K562 (cell line): ENCODE measurements around the gene NLRP9. TPM values are rescaled to one million over a fixed set of nuclear protein-coding genes. Genes with fewer than 3 reads are reported as not detected.

ENCODE experiments used
- ATAC-seq: fragments of 200-7000 bp; cut with Tn5 transposase; 3 replicates; pipeline ENCODE4 v1.9.1; 2020; ENCODE audit warnings: moderate library complexity
- BruUV-seq: library from RNA; stranded (reverse); fragments of 400-500 nt; replicated peaks from 2 replicates; lab custom pipeline; 2021; lab: Mats Ljungman, UMichigan
- CTCF ChIA-PET: fragments of 300-600 bp; formaldehyde crosslinking; extraction: SDS; loops from one replicate; lab custom pipeline; 2021; ENCODE audit warnings: low intra/inter-chr PET ratio; lab: Yijun Ruan, JAX
- POLR2A ChIA-PET: fragments of 300-600, 350-650 bp; sonication (Branson Sonifier 250); formaldehyde crosslinking; extraction: SDS; loops from one replicate; lab custom pipeline; 2021; ENCODE audit warnings: antibody characterized with exemption, inconsistent platforms; lab: Yijun Ruan, JAX
- DNase-seq, 4 experiments: peaks; one replicate each; pipeline versions ENCODE4 v3.0.0 to v3.0.0-alpha.2; 2011 to 2018; ENCODE audit warnings: low spot score in 3 of 4, mixed read lengths in 3 of 4; ENCODE audit errors: extremely low read depth in 1 of 4
- FAIRE-seq: peaks from 2 replicates; lab custom pipeline; 2011; peaks lifted over from hg19 to GRCh38; lab: Jason Lieb, UNC
- H2AFZ ChIP-seq: 2 replicates; pipeline ENCODE4 v1.6.0; 2011; ENCODE audit warnings: low read depth, low read length, control low read depth, inconsistent platforms
- H3K27ac ChIP-seq: fragments of 200-600 bp; 3 replicates; pipeline ENCODE4 v1.8.0; 2011; ENCODE audit warnings: low read depth, mild to moderate bottlenecking, control low read depth, inconsistent platforms, low read length, moderate library complexity, mixed read lengths; ENCODE audit errors: extremely low read depth
- H3K27me3 ChIP-seq, 2 experiments: fragments of 300-600 bp in 1 of 2; 2 replicates in 1 of 2; 3 replicates in 1 of 2; pipeline versions ENCODE4 v1.6.0 to v1.8.0; 2011; ENCODE audit warnings: inconsistent platforms in 2 of 2, low read length in 2 of 2, mild to moderate bottlenecking in 1 of 2, mixed read lengths in 1 of 2, moderate library complexity in 1 of 2; ENCODE audit not compliant: control insufficient read depth in 2 of 2, insufficient read depth in 2 of 2
- H3K36me3 ChIP-seq: fragments of 300-600 bp; 3 replicates; pipeline ENCODE4 v1.8.0; 2011; ENCODE audit warnings: mild to moderate bottlenecking, low read length, inconsistent platforms; ENCODE audit not compliant: control insufficient read depth, insufficient read depth
- H3K4me1 ChIP-seq, 2 experiments: fragments of 200-600 bp in 1 of 2; replicated peaks in 1 of 2; 2 replicates in 1 of 2; 3 replicates in 1 of 2; pipeline versions ENCODE4 v1.5.1 to v1.8.0; 2011; ENCODE audit warnings: inconsistent platforms in 2 of 2, low read length in 2 of 2, mild to moderate bottlenecking in 1 of 2, mixed read lengths in 1 of 2, moderate library complexity in 1 of 2; ENCODE audit not compliant: control insufficient read depth in 2 of 2, insufficient read depth in 2 of 2
- H3K4me2 ChIP-seq: 2 replicates; pipeline ENCODE4 v1.6.1; 2011; ENCODE audit warnings: low read length, control low read depth, inconsistent platforms, mixed read lengths; ENCODE audit not compliant: insufficient read depth
- H3K4me3 ChIP-seq: fragments of 200-600 bp; sonication (generic), shearing (Covaris generic); 2 replicates; pipeline ENCODE4 v1.5.1; 2016; ENCODE audit warnings: control low read depth, inconsistent platforms
- H3K79me2 ChIP-seq: fragments of 200-600 bp; 3 replicates; pipeline ENCODE4 v1.8.0; 2011; ENCODE audit warnings: low read length, inconsistent platforms; ENCODE audit not compliant: control insufficient read depth, insufficient read depth
- H3K9ac ChIP-seq, 2 experiments: 2 replicates each; pipeline versions ENCODE4 v1.6.0 to v1.6.1; 2011; ENCODE audit warnings: low read depth in 2 of 2, low read length in 2 of 2, control low read depth in 1 of 2, inconsistent platforms in 1 of 2, mild to moderate bottlenecking in 1 of 2, mixed read lengths in 1 of 2; ENCODE audit not compliant: insufficient read depth in 1 of 2
- H3K9me1 ChIP-seq: one replicate; pipeline ENCODE4 v1.6.0; 2011; ENCODE audit warnings: inconsistent platforms, mild to moderate bottlenecking, low read length, moderate library complexity; ENCODE audit not compliant: control insufficient read depth, insufficient read depth
- H3K9me3 ChIP-seq: replicated peaks from 2 replicates; pipeline ENCODE4 v1.5.1; 2011; ENCODE audit warnings: low read depth, low read length, inconsistent platforms; ENCODE audit not compliant: control insufficient read depth, insufficient read depth
- H4K20me1 ChIP-seq: replicated peaks from 2 replicates; pipeline ENCODE4 v1.6.1; 2011; ENCODE audit warnings: low read length, inconsistent platforms, mixed read lengths; ENCODE audit not compliant: control insufficient read depth, insufficient read depth
- GATA2 ChIP-seq: sonication (generic); formaldehyde crosslinking; IDR thresholded peaks from 2 replicates; pipeline ENCODE4 v1.4.0; 2020; ENCODE audit warnings: mild to moderate bottlenecking, missing genetic modification reagents
- NEUROD1 ChIP-seq: fragments of 150-350 bp; IDR thresholded peaks from 2 replicates; pipeline ENCODE4 v1.6.1; 2014; ENCODE audit warnings: borderline replicate concordance, low read length, low read depth; ENCODE audit not compliant: partially characterized antibody
- NFIC ChIP-seq: fragments of 450-650 bp; IDR thresholded peaks from 2 replicates; pipeline ENCODE4 v1.6.1; 2017; ENCODE audit warnings: mild to moderate bottlenecking, inconsistent platforms
- PCBP1 ChIP-seq: fragments of 200-400 bp; formaldehyde crosslinking; IDR thresholded peaks from 2 replicates; pipeline ENCODE4 v1.6.1; 2018; ENCODE audit warnings: mild to moderate bottlenecking, low read depth, low read length; ENCODE audit not compliant: poor library complexity, severe bottlenecking
- RBFOX2 ChIP-seq: fragments of 200-400 bp; formaldehyde crosslinking; IDR thresholded peaks from 2 replicates; pipeline ENCODE4 v1.6.1; 2017; ENCODE audit warnings: low read depth, mild to moderate bottlenecking, low read length, moderate library complexity
- TCF7L2 ChIP-seq: fragments of 150-350 bp; IDR thresholded peaks from 2 replicates; pipeline ENCODE4 v1.6.1; 2016; ENCODE audit warnings: low read depth, mild to moderate bottlenecking, low read length, moderate library complexity
- WGBS: fragments of 100-300 bp; shearing (Covaris generic); methylation state at CpG from one replicate; pipeline ENCODE4 v1.1.6; 2016; ENCODE audit warnings: low coverage, mixed read lengths; ENCODE audit not compliant: insufficient coverage; ENCODE audit errors: missing lambda C conversion rate; 5-methylcytosine and 5-hydroxymethylcytosine counted together
- in situ Hi-C: fragments of 300-500 bp; cut with MboI; formaldehyde crosslinking; loops from 4 replicates; pipeline ENCODE4 v1.15.0; 2018; ENCODE audit warnings: inconsistent platforms, mixed read lengths
- intact Hi-C: fragments of 100-400 bp; cut with micrococcal nuclease; formaldehyde crosslinking; loops from 2 replicates; pipeline ENCODE4 v1.14.2; 2022
- polyA plus RNA-seq, 8 experiments: library from polyadenylated mRNA; depleted of rRNA in 4 of 8; stranded (reverse) in 5 of 8; unstranded in 3 of 8; fragments of >200 nt; fragmentation: Nextera tagmentation in 2 of 8; fragmentation: Illumina TruSeq in 1 of 8; extraction: Ambion mirVana in 2 of 8; extraction: Trizol in 1 of 8; gene quantifications; 2 replicates each; pipeline versions ENCODE4 v1.2.1 to v1.2.3, GENCODE V29; 2011 to 2014; ENCODE audit warnings: inconsistent platforms in 1 of 8, missing spikeins in 1 of 8
- total RNA-seq, 7 experiments: library from RNA; depleted of rRNA in 6 of 7; stranded (reverse); fragments of >200 nt in 6 of 7; fragmentation: Illumina TruSeq in 2 of 7; extraction: Trizol in 2 of 7; gene quantifications; 2 replicates each; pipeline versions ENCODE4 v1.2.1 to v1.2.3, GENCODE V29; 2011 to 2021; ENCODE audit warnings: low replicate concordance in 1 of 7
- TF ChIP-seq, protein P1 (sequence below): sonication (generic); formaldehyde crosslinking; IDR thresholded peaks from 2 replicates; pipeline ENCODE4 v1.8.0; 2022; ENCODE audit warnings: missing genetic modification reagents, mild to moderate bottlenecking, moderate library complexity, borderline replicate concordance

Gene NLRP9
- total and polyA plus RNA-seq, 9 of the 15 experiments (the other 6 are each of a cell fraction or from before 2014, with no cell fraction given), result not detected

DNA sequence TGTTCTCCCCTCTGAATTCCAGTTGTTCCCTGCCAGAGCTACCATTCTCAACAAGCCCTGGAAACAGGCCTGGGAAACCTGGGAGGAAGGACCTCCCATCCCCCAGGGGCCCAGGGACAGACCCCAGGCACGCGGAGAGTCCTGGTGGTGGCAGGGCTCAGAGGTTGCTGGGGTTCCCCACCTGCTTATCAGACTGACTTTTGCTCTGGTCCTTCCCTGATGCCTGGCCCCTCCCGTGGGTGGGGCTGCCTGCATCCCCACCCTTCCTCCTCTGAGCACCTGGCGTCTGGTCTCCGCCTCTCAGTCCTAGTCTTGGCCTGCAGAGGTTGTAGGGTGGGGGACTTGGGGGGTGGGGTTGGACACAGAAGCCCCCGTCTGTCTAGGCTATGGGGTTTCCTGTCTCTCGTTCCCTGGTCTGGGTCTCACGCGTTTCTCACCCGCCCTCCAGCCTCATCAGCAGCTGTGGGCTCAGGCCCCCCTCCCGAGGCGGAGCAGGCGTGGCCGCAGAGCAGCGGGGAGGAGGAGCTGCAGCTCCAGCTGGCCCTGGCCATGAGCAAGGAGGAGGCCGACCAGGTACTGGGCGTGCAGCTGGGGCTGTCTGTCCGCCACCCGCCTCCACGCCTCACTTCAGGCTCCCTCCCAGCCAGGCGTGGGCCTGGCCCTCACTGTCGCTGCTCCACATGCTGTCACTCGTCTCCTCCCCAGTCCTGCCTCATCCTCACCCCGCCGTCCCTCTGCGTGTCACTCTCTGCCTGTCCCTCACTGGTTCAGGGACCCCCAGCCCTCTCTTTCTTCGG is 49.6 kb downstream of the NLRP9 start (continued):
- TF ChIP-seq GATA2, result no peak
- peak; percentile 39 for TF ChIP-seq PCBP1
- no peak for TF ChIP-seq NEUROD1
- TF ChIP-seq, protein P1, sequence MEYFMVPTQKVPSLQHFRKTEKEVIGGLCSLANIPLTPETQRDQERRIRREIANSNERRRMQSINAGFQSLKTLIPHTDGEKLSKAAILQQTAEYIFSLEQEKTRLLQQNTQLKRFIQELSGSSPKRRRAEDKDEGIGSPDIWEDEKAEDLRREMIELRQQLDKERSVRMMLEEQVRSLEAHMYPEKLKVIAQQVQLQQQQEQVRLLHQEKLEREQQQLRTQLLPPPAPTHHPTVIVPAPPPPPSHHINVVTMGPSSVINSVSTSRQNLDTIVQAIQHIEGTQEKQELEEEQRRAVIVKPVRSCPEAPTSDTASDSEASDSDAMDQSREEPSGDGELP (CRISPR knock-in tag), result peak; percentile 94

GRCh38 chr19:55687281-55688201 is 50.7 kb downstream of the NLRP9 start:
- peak in 1 of 4 experiments; percentile 15 for DNase-seq
- Histone ChIP-seq H3K9ac (peak overlapping the region in 1 of 2 experiments; percentile 58; a peak in 2 of 4 replicates), H3K79me2 (peaks cover 20% of the 10 kb centered on the region), H3K9me3 (no peaks in the 10 kb centered on the region), H3K9me1 (no peaks in the 10 kb centered on the region), H2AFZ (no peak overlapping the region), H3K27ac (no peak overlapping the region), H3K27me3 (no peaks in the 10 kb centered on the region), H3K4me1 (peaks cover 0 to 59% of the 10 kb centered on the region in 2 experiments; a peak in 3 of 5 replicates), H3K36me3 (peaks cover 85% of the 10 kb centered on the region; the same call in 2 of the 3 replicates), H4K20me1 (peaks cover 39% of the 10 kb centered on the region), H3K4me2 (no peak overlapping the region), H3K4me3 (no peak overlapping the region)
- no peak for ATAC-seq
- FAIRE-seq, result no peak
- in situ Hi-C loops, result no loop called here
- POLR2A ChIA-PET, result interaction anchor here (0.5 to 0.9 kb wide), 4 partner anchors 12 to 713 kb away, joined by 3 to 4 read pairs (median 3); no protein-coding TSS in a partner anchor
- intact Hi-C loops, result no loop called here
- no TSS peak for BruUV-seq
- 93% methylated on average over 22 of the region's 22 CpGs for WGBS
- CTCF ChIA-PET, result no interaction called here
- TF ChIP-seq TCF7L2 (no peak), RBFOX2 (peak; percentile 52), NFIC (peak; percentile 82)
